NK-92 treated with Interleukin-12 subunit alpha and Interleukin-12 subunit beta, amount 100 ng/mL, for 24 hours (cell line): ENCODE results near the gene ARHGAP22.
A peak's percentile ranks its signal among the peaks of the same experiment; 100 is the strongest.

ENCODE experiments used
- DNase-seq: peaks from one replicate; lab custom pipeline; 2025; lab: John Stamatoyannopoulos, UW

ARHGAP22 gene

DNA sequence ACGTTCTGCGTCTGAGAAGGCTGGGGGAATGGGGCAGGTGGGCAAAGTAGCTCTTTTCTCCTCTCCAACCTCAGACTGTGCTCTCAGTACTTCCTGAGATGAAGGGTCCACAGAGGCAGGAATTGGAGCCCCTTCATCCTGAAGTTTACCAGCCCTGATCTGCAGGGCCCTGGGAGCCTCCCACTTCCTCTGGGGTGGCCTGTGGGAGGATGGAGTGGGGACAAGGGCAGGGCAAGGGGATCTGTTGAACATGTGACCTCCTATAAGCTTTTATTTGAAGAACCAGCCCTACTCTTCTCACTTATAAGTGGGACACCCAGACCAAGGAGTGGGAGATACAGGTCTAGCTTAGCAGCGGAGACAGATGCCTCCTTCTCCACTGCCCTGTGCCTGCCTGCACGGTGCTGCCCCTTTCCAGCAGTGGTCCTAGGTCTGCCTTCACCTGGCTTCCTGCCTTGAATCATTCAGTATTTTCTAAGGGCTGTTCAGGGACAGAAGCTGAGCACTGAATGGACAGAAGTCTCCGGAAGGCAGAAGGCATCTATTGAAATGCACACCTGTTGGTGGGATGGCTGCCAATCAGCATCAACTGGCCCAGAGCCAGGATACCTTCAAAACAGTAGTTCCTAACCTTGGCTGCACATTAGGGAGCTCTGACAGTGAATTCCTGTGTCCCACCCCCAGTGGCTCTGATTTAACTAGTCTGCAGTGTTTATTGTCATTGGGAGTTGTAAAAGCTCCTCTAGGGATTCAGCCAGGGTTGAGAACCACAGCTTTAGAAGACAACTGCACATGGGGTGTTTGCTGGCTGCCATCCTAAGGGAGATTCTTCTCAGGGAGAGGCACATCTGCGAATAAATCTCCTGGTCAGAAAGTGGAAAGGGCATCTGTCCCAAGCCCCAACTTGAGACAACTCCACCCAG is 2.7 kb upstream of the ARHGAP22 start:
- DNase-seq, result no peak

DNA sequence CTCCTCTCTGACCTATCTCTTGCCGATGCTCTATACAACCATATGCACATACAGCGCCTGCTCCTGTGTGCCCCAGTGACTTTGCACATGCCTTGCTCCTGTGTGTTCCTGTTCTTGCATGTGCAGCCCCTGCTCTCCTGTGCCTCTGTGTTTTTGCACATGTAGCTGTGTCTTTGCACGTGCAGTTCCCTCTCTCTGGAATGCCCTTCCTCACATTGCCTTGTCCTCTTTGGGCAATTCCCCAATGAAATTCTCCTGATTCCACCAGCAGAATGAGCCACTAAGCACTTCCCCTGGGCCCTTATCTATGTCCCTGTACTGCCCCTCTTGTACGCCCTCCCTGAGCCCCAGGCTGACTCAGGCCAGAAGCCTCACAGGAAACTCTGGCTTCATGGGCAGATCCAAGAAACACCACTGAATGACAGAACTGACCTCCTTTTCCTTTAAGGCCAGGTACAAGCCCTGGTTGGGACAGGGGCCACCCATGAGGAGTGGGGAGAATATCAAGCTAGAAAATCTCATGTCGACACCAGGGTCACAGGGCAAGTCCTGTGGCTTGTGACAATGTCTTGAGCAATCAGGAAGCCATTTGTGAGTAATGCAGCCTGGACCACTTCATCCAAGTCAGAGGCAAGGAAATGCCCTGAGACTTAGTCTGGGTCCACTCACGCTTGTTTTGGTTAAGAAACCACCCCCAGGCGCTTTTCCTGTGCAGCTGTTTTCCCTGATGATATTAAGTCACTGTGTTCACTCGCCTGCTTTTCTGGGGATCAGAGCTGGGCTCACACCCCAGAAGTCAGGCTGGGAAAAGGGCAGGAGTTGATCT is 1.9 kb upstream of the ARHGAP22 start:
- peak; percentile 38 for DNase-seq

DNA sequence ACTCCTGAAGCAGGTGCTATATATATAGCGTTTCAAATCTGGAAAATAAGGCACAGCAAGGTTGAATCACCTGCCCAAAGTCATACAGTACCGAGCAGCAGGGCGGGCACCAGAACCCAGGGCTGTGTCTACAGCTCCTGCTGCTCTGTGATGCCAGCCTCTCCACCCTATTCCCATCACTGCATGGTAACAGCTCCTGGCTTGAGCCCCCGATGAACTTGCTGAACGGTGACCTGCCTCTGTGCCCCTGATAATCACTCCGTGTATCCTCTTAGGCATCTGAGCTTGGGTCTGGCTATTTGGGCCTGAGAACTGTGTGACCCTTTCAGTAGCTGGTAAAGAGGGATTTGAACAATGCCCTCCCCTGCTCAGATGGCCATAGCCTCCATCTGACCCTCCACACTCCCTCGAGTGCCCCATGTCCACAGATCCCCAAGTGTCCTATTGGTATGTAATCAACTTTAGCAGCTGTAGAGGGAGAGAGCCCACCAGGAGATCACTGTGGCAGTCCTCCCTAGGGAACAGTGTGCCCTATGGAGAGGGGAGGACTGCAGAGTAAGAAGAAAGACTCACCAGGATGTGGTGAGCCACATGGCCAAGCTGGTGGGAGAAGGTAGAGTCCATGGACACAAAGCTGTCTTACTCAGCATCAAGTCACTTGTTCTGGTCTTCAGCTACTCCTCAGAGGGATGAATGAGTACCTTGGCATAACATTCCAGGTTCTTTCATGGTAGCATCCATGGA is 1.1 kb upstream of the ARHGAP22 start:
- DNase-seq, result no peak

DNA sequence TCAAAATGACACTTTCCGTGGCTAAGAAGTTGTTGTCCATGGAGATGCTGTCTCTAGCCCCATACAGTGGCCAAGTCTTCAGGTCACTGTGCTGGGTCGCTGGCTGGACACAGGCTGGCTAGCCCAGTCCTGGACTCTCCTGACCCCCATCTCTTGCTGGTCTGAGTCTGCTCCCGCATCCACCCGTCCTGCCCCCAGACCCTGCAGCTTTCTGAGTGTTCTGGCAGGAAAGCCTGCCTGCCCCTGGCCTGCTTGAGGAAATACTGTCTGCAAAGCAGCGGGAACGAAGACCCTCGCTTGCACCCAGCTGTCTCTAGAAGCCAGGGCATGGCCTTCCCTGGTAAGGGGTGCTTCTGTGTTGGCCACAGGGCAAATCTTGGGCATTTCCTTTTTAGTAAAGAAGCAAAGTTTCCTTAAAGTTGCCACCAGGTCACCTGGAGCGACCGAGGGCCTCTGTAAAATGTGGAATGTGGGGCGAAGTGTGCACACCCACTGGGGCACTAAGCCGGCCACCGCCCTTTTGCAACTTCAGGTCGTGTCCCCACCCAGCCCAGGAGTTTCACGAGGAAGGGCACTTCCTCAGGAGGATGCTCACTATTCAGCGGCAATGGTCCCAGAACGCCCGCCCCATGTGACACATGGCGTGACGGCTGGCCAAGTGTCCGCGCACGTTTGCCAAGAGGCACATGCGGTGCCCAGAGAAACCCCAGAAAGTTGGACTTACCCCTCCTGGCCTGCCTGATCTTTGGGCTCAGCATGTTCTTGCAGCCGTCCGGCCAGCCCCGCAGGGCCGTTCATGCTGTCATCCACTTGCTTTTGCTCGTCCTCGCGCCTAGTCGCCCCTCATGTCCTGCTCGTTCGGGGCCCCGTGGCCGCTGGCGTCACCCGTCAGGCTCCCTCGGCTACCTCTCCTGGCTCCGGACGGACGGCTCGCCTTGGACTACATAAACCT is 558 bp downstream of the ARHGAP22 start:
- DNase-seq, result no peak

DNA sequence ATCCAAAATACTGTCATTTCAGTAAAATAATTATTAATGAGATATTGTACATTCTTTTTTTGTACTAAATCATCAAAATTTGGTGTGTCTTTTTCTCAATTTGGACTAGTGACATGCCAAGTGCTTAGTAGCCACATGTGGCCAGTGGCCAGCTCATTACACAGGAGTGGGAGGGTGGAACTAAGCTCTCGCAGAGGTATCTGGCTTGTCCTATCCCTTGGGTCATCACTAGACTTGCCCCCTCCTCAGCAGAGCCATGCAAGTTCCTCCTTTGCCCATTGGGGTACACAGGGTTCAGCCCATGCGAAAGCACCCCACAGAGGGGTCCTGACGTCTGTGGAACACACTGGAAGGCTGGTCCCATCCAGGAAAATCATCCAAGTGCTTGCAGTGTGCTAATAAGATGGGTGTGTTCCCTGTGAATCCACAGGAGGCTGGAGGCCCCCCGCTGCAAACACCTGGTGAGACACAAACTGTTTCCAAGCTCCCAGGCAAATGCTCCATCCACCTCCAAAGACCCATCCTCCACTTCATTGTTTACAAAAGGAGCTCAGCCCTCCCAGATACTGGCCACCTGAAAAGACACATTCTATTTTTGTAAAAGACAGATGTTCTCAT is 1.3 kb downstream of the ARHGAP22 start:
- DNase-seq, result no peak

DNA sequence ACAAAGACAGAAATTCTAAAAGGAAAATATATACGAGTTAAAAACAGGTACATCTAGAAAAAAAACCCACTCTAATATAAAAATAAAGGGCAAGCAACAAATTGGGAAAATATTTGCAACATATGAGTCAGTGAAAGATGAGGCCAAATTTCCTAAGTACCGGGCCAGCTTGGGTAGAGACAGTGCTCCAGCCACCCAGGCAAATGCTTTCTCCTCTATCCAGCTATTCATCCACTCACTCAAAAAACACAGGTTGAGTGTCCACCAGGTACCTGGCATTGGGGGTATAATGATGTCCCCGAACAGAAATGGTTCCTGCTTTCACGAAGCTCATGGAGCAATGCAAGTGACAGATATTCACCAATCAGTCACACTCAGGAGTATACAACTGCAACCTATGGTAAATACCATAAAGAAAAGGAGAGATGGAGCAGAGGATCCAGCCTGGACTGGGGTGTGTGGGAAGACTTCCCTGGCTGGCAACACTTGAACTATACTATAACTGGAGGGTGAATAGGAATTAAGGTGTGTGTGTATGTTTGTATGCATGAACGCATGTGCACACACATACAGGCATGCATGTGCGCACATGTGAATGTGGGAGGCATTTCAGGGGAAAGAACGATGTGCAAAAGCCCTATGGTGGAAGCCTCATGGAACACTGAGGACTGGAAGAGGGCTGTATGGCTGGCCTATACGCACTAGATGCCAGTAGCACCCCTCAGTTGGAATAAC is 2.3 kb downstream of the ARHGAP22 start:
- DNase-seq, result no peak

DNA sequence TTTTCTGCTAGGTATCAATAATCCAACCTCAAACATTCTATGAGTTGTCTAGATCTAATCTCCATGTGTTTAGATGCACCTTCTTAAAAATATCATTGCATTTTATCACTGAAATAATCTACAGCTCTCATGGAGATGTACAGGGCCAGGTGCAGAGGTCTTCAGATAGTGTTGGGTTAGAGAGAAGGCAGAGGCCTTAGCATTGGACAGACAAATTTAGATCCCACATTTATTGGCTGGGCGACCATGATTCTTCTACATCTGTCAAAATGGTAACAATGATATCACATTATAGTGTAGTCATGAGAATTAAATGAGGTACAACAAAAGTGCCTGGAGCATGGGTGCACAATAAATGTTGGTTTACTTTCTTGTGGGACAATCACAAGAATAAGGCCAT is 3.1 kb downstream of the ARHGAP22 start:
- no peak for DNase-seq

DNA sequence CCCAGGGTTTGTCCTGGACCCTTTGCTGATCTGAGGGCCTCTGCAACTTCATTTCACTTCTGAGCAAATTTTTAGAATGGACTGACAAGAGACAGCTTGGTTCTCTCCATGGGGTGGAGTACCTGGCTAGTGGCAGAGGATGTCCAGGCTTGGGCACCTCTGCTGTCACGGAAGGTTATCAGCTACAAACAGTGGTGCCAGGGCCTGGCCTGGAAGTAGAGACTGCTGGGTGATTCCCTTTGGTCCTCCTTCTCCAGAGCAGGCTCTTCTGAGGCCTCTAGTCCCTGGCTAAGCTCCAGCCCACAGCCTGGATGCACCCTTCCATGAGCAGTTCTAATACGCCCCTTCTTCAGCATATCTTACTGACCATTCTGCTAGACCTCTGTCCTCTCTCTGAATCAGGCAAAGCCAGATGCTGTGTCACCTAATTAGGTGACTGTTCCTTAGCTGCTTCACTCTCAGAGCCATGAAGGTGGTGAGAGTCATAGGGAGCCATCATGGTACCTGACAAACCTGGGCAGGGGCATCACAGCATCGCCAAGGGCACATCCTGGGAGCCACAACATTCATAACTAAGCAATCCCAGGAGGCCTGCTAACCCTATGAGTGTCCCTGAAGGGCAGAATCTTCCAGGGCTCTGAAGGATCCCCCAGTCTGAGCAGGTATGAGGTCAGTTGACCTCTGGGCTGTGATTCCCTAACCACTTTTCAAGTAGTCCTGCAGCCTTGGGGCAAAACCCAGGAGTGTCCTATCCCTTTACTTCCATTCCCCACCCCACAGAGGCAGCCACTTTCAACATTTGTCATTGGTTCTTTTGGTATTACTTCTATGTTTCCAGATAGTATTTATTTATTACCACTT is 4.0 kb downstream of the ARHGAP22 start:
- no peak for DNase-seq

DNA sequence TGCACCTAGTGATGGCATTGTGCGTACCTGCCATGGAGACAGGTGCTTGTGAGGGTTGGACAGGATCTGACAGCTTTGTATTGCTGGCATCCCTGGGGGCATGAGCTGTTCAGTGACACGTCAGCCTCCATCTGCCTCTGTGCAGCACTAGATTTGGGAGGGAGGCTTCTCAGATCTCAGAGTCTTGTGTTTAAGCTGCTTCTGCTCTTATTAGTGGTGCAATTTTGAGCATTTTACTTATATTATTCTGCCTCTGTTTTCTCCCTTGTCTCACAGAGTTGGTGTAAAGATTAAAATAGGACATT is 5.1 kb downstream of the ARHGAP22 start:
- DNase-seq, result no peak

DNA sequence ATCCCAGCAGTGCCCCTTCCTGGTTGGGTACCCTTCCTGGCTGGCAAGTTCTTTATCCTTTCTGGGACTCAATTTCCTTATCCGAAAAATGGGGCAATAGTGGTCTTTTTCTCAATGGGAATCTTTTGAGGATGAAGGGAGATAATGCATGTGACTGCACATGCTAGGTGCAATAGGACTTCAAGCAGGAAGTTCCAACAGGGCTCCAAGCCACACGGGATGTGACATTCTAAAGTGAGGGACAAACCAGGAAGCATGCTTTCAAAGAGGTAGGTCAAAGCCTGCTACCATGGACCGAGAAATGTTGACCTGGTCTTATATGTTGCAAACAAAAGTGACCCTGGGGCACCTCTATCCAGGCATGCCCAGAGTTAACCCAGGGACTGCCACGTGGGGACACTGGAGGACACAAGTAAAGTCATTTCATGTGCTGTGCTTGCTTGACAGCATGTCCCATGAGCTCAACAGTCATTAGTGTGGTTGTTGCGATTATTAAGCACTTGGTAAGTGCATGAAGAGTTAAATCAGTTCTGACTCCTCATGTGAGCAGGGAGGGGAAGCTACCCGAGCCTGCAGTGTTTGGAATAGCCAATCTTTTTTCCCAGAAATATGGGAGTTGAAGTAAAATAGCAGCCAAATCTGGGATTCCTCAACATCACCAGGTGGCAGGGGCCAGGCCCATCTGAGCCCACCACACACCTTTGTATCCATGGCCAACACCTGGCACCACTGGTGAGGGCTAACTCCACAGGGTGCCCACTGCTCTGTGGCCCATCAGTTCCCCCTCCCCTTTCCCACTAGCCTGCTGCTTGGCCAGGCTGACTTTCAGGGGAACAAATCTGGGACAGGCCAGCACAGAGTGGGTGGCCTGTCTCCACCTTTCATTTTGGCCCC is 5.7 kb downstream of the ARHGAP22 start:
- DNase-seq, result no peak

DNA sequence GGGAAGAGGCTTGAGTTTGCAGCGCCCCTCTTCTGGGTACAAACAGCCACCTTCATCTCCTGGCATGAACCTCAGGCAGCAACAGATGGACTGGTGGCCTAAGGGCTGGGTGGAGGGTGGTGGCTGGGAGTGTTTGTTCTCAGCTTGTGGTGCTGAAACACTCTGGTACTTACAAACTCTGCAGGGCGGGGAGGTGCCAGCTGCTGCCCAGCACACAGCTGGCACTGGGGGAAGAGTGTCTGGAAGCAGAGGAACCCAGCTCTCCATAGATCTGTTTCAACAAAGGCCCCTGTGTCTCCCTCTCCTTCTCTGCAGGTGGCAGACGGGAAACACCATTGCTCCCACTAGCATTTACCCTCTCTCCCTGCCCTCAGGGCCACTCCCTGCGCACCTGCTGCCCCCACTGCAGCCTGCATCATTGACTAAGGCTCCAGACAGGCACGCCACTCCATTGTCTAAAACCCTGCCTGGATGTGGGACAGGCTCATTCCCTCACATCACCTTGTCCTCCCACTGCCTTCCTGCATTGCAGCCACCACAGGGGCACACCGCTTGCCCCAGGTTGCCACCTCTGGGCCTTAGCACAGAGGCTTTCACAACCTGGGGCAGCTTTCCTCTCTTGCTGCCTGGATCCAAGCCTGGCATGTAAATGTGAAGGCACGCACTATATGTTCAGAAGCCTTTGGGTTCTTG is 6.5 kb downstream of the ARHGAP22 start:
- DNase-seq, result no peak

DNA sequence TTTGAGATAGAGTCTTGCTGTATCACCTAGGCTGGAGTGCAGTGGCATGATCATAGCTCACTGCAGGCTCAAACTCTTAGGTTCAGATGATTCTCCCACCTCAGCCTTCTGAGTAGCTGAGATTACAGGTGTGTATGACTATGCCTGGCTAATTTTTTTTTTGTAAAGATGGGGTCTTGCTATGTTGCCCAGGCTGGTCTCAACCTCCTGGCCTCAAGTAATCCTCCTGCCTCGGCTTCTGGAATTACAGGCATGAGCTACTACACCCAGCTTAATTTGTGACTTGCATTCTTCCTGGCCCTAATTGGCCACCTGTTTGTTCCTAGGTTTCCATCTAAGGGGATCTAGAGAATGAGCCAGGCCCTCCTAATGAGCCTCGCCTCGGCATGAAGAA is 9.3 kb downstream of the ARHGAP22 start:
- DNase-seq, result no peak

DNA sequence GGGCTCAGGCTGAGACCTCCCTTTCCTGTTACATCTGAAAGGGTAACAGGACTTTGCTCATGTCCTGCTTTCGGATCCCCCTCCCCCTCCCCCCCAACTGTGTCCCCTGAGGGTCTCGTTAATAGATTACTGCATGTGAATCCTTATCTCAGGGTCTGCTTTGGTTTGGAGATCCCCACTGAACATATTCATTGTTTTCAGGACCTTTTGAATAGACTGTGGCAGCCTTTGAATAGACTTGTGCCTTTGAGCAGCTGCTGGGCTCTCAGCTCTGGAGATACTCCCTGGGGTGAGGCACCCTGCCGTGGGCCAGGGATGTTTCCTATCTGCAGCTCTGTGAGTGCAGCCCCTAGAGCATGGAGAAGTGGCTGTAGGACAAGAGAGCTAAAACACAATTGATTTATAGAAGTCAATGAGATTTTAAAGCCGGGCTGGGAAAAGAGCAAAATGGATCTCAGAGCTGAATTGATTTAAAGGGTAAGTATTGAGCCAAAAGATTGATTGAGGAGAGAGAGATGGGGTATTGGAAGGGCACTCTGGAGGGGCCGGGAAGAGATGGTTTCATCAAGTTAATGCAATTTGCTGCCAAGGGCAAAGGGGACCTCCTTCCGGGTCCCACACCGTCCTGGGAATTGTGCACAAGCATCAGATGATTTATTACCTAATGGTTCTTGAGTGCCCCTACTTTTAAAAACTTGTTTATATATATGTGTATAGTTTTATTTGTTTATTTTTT is 9.9 kb downstream of the ARHGAP22 start:
- no peak for DNase-seq

DNA sequence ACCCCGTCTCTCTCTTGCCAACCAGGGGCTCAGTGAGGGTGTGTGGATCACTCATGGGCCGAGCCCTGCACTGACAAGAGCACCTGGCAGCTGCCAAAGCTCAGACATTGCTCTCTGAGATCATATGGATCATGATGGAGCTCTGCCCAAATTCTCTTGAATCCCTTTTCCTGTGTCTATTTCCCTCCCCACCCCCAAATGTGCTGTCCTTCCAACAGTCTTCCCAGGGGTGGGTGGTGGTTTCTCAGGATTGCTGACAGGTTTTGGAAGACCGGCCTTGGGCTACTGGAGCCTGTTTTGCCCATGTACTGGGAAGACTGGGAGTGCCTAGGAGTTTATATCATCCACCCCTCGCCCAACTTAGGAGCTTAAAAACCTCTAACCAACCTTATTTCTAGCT is 10.5 kb downstream of the ARHGAP22 start:
- DNase-seq, result no peak

DNA sequence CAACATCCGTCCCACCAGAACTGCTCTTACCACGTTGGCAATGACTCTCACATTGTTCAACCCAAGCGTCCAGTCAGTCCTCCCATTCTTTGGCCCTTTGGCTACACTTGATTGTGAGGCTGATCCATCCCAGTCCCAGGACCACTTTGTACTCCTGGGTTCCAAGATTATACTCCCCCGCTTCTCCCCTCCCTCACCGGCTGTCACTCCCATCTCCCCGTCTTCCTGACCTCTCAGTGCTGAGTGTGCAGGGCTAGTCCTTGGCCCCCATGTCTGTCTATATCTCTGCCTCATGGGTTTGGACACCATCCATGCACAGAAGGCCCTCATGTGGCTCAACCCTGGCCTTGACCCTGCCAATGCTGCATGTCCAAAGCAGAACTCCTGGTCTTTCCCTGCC is 12.5 kb downstream of the ARHGAP22 start:
- no peak for DNase-seq

DNA sequence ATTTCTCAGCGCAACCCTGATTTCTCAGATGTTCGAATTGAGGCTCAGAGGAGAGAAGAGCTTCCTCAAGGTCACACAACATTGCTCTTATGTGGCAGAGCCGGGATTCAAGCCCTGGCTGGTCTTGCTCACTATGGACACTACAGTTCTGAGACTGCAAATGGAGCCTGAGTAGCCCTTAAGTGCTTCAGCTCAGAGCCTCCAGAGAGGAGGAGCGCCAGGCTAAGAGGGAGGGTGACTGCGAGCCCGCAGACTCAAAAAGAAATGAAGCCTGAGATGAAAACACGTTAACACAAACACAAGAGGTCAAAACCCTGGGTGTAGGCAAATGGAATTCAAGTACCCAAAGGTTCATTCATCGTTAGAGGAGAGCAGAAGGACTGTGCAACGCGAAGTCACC is 13.9 kb downstream of the ARHGAP22 start:
- no peak for DNase-seq

DNA sequence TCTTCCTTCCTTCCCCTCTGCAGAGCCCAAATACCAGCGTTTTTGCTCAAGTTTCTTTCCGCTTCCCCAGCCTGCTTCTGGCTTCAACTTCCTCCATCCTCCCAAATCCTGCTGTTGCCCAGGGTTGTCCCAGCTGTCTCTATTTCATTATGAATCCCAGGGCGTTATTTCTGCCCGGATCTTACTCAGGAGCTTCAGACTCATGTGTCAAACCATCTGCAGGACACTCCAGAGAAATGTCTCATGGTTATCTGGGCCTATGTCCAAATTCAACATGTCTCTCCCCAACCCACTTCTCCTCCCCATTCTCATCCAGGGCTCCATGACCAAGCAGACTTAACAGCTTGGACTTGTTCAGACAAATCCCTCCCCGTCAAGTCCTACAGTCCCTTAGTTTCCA is 15.6 kb downstream of the ARHGAP22 start:
- DNase-seq, result no peak
